ENCODE measurements around the gene DDR2. TPM values are rescaled to one million over a fixed set of nuclear protein-coding genes. Genes with fewer than 3 reads are reported as not detected.
"Not testable (repeated sequence)": the region's sequence is repeated elsewhere in the genome, so short reads cannot be mapped to it uniquely, and the experiment has no call there.

DDR2 gene
- total RNA-seq, 1 experiment from 2014 or later: 0.67 TPM

GRCh38 chr1:162736184-162736583, 103.9 kb downstream of the DDR2 start:
- no peaks in the 10 kb centered on the region for H3K27me3 ChIP-seq (ENCODE audit: low read length)
- no peak overlapping the region for H3K27ac ChIP-seq (ENCODE audit: low read length)
- H3K9ac ChIP-seq (ENCODE audit: low read length): no peak overlapping the region
- no peak overlapping the region for H3K4me3 ChIP-seq (ENCODE audit: low read length)
- no peaks in the 10 kb centered on the region for H3K4me1 ChIP-seq (ENCODE audit: low read length)
- no peaks in the 10 kb centered on the region for H4K20me1 ChIP-seq (ENCODE audit: insufficient read depth, low read depth, low read length)
- no peak overlapping the region for H3K4me2 ChIP-seq (ENCODE audit: low read depth, low read length, poor library complexity, severe bottlenecking)
- H3K9me3 ChIP-seq (ENCODE audit: low read length): no peaks in the 10 kb centered on the region
- H3K36me3 ChIP-seq (ENCODE audit: insufficient read depth, low read length): no peaks in the 10 kb centered on the region
- no peaks in the 10 kb centered on the region for H3K79me2 ChIP-seq (ENCODE audit: low read length)
- H3K9me2 ChIP-seq (replicated peaks; ENCODE audit: insufficient read depth, low read length): no peaks in the 10 kb centered on the region
- no peak for DNase-seq
- H2AFZ ChIP-seq (ENCODE audit: low read length): no peak overlapping the region

GRCh38 chr1:162736633-162737067, 104.4 kb downstream of the DDR2 start:
- no peaks in the 10 kb centered on the region for H3K36me3 ChIP-seq (ENCODE audit: insufficient read depth, low read length)
- no peaks in the 10 kb centered on the region for H3K9me2 ChIP-seq (replicated peaks; ENCODE audit: insufficient read depth, low read length)
- no peak overlapping the region for H2AFZ ChIP-seq (ENCODE audit: low read length)
- H4K20me1 ChIP-seq (ENCODE audit: insufficient read depth, low read depth, low read length): no peaks in the 10 kb centered on the region
- H3K79me2 ChIP-seq (ENCODE audit: low read length): no peaks in the 10 kb centered on the region
- no peak overlapping the region for H3K9ac ChIP-seq (ENCODE audit: low read length)
- no peaks in the 10 kb centered on the region for H3K4me1 ChIP-seq (ENCODE audit: low read length)
- H3K4me3 ChIP-seq (ENCODE audit: low read length): no peak overlapping the region
- no peaks in the 10 kb centered on the region for H3K9me3 ChIP-seq (ENCODE audit: low read length)
- DNase-seq: no peak
- no peaks in the 10 kb centered on the region for H3K27me3 ChIP-seq (ENCODE audit: low read length)
- no peak overlapping the region for H3K27ac ChIP-seq (ENCODE audit: low read length)
- H3K4me2 ChIP-seq (ENCODE audit: low read depth, low read length, poor library complexity, severe bottlenecking): no peak overlapping the region

- Histone ChIP-seq H3K4me3 (ENCODE audit: low read length) (no peak overlapping the region), H3K27ac (ENCODE audit: low read length) (no peak overlapping the region), H3K9me2 (replicated peaks; ENCODE audit: insufficient read depth, low read length) (no peaks in the 10 kb centered on the region), H3K36me3 (ENCODE audit: insufficient read depth, low read length) (no peaks in the 10 kb centered on the region), H3K9ac (ENCODE audit: low read length) (no peak overlapping the region), H3K79me2 (ENCODE audit: low read length) (no peaks in the 10 kb centered on the region), H2AFZ (ENCODE audit: low read length) (no peak overlapping the region), H3K27me3 (ENCODE audit: low read length) (no peaks in the 10 kb centered on the region), H3K9me3 (ENCODE audit: low read length) (no peaks in the 10 kb centered on the region), H3K4me2 (ENCODE audit: low read depth, low read length, poor library complexity, severe bottlenecking) (no peak overlapping the region), H4K20me1 (ENCODE audit: insufficient read depth, low read depth, low read length) (no peaks in the 10 kb centered on the region), H3K4me1 (ENCODE audit: low read length) (no peaks in the 10 kb centered on the region)
- no peak for DNase-seq
Measured at GRCh38 chr1:162740755-162741154, 108.5 kb downstream of the DDR2 start.

GRCh38 chr1:162741574-162741973, 109.3 kb downstream of the DDR2 start:
- H3K4me2 ChIP-seq (ENCODE audit: low read depth, low read length, poor library complexity, severe bottlenecking): no peak overlapping the region
- no peaks in the 10 kb centered on the region for H3K36me3 ChIP-seq (ENCODE audit: insufficient read depth, low read length)
- H4K20me1 ChIP-seq (ENCODE audit: insufficient read depth, low read depth, low read length): no peaks in the 10 kb centered on the region
- no peaks in the 10 kb centered on the region for H3K27me3 ChIP-seq (ENCODE audit: low read length)
- H3K4me3 ChIP-seq (ENCODE audit: low read length): no peak overlapping the region
- no peak for DNase-seq
- H3K79me2 ChIP-seq (ENCODE audit: low read length): no peaks in the 10 kb centered on the region
- no peak overlapping the region for H2AFZ ChIP-seq (ENCODE audit: low read length)
- H3K9ac ChIP-seq (ENCODE audit: low read length): no peak overlapping the region
- H3K9me3 ChIP-seq (ENCODE audit: low read length): no peaks in the 10 kb centered on the region
- no peak overlapping the region for H3K27ac ChIP-seq (ENCODE audit: low read length)
- H3K4me1 ChIP-seq (ENCODE audit: low read length): no peaks in the 10 kb centered on the region
- no peaks in the 10 kb centered on the region for H3K9me2 ChIP-seq (replicated peaks; ENCODE audit: insufficient read depth, low read length)

- DNase-seq; H3K27ac ChIP-seq (ENCODE audit: low read length); H3K79me2 ChIP-seq (ENCODE audit: low read length); H4K20me1 ChIP-seq (ENCODE audit: insufficient read depth, low read depth, low read length); H3K4me2 ChIP-seq (ENCODE audit: low read depth, low read length, poor library complexity, severe bottlenecking); H3K4me1 ChIP-seq (ENCODE audit: low read length); H2AFZ ChIP-seq (ENCODE audit: low read length); H3K36me3 ChIP-seq (ENCODE audit: insufficient read depth, low read length); H3K9me2 ChIP-seq (replicated peaks; ENCODE audit: insufficient read depth, low read length); H3K4me3 ChIP-seq (ENCODE audit: low read length); H3K27me3 ChIP-seq (ENCODE audit: low read length); H3K9ac ChIP-seq (ENCODE audit: low read length); H3K9me3 ChIP-seq (ENCODE audit: low read length): not testable (repeated sequence)
Measured at GRCh38 chr1:162746264-162746942, 114.1 kb downstream of the DDR2 start.

GRCh38 chr1:162753001-162753658, 120.9 kb downstream of the DDR2 start:
- Histone ChIP-seq H2AFZ (ENCODE audit: low read length) (no peak overlapping the region), H3K9me2 (replicated peaks; ENCODE audit: insufficient read depth, low read length) (no peaks in the 10 kb centered on the region)

GRCh38 chr1:162753998-162754585, 121.8 kb downstream of the DDR2 start:
- Histone ChIP-seq H3K4me2 (ENCODE audit: low read depth, low read length, poor library complexity, severe bottlenecking) (no peak overlapping the region), H3K27ac (ENCODE audit: low read length) (no peak overlapping the region), H3K4me1 (ENCODE audit: low read length) (no peaks in the 10 kb centered on the region), H3K36me3 (ENCODE audit: insufficient read depth, low read length) (no peaks in the 10 kb centered on the region), H3K9me2 (replicated peaks; ENCODE audit: insufficient read depth, low read length) (no peaks in the 10 kb centered on the region), H4K20me1 (ENCODE audit: insufficient read depth, low read depth, low read length) (no peaks in the 10 kb centered on the region), H2AFZ (ENCODE audit: low read length) (no peak overlapping the region), H3K4me3 (ENCODE audit: low read length) (no peak overlapping the region), H3K9me3 (ENCODE audit: low read length) (no peaks in the 10 kb centered on the region), H3K9ac (ENCODE audit: low read length) (no peak overlapping the region), H3K79me2 (ENCODE audit: low read length) (no peaks in the 10 kb centered on the region), H3K27me3 (ENCODE audit: low read length) (no peaks in the 10 kb centered on the region)
- no peak for DNase-seq

More at GRCh38 chr1:162753001-162753658, 120.9 kb downstream of the DDR2 start:
- H3K79me2 ChIP-seq (ENCODE audit: low read length): no peaks in the 10 kb centered on the region
- H3K4me2 ChIP-seq (ENCODE audit: low read depth, low read length, poor library complexity, severe bottlenecking): no peak overlapping the region
- H3K4me3 ChIP-seq (ENCODE audit: low read length): no peak overlapping the region
- no peak overlapping the region for H3K27ac ChIP-seq (ENCODE audit: low read length)
- DNase-seq: no peak
- no peaks in the 10 kb centered on the region for H3K36me3 ChIP-seq (ENCODE audit: insufficient read depth, low read length)
- no peak overlapping the region for H3K9ac ChIP-seq (ENCODE audit: low read length)
- H3K4me1 ChIP-seq (ENCODE audit: low read length): no peaks in the 10 kb centered on the region
- no peaks in the 10 kb centered on the region for H4K20me1 ChIP-seq (ENCODE audit: insufficient read depth, low read depth, low read length)
- no peaks in the 10 kb centered on the region for H3K27me3 ChIP-seq (ENCODE audit: low read length)
- H3K9me3 ChIP-seq (ENCODE audit: low read length): no peaks in the 10 kb centered on the region

GRCh38 chr1:162755306-162755705, 123.0 kb downstream of the DDR2 start:
- Histone ChIP-seq H3K27ac (ENCODE audit: low read length) (no peak overlapping the region), H3K9me3 (ENCODE audit: low read length) (no peaks in the 10 kb centered on the region), H3K4me2 (ENCODE audit: low read depth, low read length, poor library complexity, severe bottlenecking) (no peak overlapping the region), H3K9ac (ENCODE audit: low read length) (no peak overlapping the region), H3K27me3 (ENCODE audit: low read length) (no peaks in the 10 kb centered on the region), H3K9me2 (replicated peaks; ENCODE audit: insufficient read depth, low read length) (no peaks in the 10 kb centered on the region), H3K79me2 (ENCODE audit: low read length) (no peaks in the 10 kb centered on the region), H3K4me3 (ENCODE audit: low read length) (no peak overlapping the region), H3K4me1 (ENCODE audit: low read length) (no peaks in the 10 kb centered on the region), H3K36me3 (ENCODE audit: insufficient read depth, low read length) (no peaks in the 10 kb centered on the region), H2AFZ (ENCODE audit: low read length) (no peak overlapping the region), H4K20me1 (ENCODE audit: insufficient read depth, low read depth, low read length) (no peaks in the 10 kb centered on the region)
- DNase-seq: no peak

All from Karpas-422 (cell line).